DMS79 (cell line): ENCODE results near the gene MOV10L1.

ENCODE experiments used
- DNase-seq: peaks from one replicate; lab custom pipeline; 2025; lab: John Stamatoyannopoulos, UW

MOV10L1 gene

DNA sequence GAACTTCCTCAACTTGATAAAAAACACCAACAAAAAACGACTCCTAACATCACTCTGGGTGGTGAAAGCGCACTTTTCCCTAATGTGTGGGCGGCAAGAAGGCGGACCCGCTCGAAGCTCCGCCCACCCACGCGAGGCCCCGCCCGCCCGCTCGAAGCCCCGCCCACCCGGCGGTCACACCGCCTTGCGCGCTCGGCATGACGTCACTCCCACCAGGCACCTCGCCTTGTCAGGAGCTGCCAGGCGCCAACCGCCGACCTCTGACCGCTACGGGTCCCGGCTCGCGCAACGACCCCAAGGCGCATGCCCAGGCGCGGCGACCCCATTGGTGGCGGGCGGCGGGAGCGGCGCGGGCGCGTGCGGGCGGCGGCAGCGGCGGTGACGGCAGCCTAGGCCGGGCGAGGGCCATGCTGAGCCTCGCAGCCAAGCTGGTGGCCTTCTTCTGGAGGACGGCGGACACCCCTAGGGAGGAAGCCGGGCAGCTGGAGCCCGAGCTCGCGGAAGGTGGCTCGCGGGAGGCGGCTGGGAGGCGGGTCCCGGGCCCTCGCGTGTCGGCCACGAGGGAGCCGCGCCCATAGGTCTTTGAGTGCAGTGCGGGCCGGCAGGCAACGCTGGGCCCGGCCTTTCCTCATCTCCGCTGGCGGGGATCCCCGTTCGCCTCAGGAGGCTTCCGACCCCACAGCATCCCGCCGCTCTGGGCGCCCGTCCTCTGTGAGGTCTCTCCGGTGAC lies at the start of gene MOV10L1:
Gene MOV10L1 (plus strand): TSS at position 325 of the 730 bp plus-strand sequence. CDS start 83 bp downstream, at position 408.
- no peak for DNase-seq

DNA sequence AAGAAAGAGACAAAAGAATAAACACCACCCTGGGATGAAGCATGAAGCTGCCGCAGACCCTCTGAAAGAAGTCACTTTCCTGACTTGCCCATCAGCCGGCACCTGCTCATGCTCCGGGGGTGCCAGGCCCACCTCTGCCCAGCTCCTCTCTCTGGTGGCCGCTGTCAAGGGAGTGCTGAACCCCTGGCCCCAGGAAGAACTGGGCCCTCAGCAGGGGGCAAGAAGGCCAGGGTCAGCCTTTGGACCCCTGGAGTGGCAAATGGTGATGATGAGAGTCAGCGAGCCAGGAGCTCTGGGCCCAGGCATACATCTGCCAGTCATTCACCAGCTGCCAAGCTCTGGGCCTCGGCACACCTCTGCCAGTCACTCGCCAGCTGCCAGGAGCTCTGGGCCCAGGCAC lies 49.1 kb upstream of the MOV10L1 start:
- DNase-seq = no peak

DNA sequence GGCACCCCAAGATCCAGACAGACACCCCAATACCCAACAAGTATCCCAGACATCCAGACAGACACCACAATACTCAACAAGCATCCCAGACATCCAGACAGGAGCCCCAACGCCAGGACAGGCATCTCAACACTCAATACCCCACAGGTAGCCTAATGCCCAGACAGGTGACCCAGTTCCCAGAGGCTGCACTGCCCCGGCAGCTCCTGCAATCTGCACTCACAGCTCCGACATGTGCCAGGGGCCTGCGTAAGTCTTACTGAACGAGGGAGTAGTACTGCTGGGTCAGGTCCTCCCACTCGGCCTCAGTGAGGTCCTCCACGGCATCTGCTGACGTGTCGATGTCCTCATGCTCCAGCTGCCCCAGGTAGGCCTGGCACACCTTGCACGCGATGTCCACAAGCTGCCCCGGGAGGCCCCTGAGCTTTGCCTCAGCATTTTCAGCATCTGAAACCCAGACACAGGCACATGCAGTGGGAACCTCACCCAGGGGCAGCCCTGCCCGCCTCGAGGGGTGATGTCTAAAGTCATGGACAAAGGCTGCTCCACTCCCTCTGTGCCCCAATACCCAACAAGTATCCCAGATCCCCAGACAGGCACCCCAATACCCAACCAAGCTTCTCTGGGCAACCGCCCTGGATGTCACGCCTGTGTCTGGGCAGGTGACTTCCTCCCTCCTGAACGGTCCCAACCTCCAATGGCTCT lies 48.3 kb upstream of the MOV10L1 start:
- no peak for DNase-seq

DNA sequence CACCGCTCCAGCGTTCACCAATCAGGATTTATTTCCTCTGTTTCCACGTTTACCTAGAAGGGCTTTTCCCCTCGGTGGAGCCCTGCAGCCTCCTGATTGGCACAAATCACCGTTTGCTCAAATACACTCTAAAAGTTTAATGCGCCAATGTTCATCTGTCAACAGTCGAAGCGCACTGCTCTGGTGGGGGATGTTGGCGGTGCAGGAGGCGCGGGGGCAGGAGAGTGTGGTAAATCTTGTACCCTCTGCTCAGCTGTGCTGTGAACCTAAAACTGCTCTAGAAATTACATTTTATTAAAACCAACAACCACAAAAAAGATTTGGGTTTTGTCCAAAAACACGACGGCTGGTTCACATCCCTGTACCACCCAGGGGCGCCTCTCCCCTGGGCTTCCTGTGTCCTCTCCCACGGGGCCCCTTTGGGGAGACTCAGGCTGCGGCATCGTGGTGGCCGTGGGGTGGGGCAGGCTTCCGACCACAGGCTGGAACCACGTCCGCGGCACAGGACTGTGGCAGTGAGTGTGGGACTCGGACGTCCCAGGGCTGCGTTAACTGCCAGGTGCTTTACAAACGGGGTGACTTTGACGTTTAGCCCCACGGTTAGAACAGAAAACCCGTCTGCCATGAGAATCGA lies 45.2 kb upstream of the MOV10L1 start:
- no peak for DNase-seq

DNA sequence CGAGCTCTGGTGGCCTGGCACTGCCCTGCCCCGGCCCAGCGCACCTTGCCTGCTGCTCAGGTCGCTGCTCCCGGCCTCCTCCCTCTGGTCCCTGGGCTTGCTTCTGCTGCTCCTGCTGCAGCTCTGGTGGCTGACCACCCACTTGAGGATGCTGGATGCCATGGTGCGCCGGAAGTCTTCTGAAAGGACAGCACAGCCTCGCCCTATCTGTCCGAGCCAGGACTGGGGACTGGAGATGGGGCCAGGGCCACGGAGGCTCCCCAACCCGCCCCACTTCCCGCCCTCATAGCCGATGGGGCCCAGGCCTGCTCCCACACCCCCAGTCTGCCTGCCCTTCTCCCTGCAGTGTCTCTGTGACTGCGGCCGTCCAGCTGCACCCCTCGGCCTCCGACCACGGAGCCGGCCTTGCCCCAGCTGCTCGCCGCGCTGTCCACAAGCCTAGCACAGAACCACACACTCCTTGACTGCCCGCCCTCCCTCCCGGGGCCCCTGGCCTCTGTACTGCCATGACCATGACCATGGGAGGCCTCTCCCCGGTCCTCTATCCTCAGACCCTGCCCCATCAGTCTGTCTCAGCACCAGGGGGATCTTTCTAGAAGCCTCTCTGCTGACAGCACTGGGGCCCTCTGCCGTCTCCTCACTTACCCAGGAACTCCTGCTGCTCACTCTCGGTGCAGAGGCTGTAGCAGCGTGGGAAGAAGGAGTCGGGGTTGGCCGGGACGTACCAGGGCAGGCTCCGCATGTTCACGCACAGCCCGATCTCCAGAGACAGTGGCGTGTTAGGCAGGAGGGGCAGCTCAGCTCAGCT lies 44.4 kb upstream of the MOV10L1 start:
- DNase-seq = no peak

DNA sequence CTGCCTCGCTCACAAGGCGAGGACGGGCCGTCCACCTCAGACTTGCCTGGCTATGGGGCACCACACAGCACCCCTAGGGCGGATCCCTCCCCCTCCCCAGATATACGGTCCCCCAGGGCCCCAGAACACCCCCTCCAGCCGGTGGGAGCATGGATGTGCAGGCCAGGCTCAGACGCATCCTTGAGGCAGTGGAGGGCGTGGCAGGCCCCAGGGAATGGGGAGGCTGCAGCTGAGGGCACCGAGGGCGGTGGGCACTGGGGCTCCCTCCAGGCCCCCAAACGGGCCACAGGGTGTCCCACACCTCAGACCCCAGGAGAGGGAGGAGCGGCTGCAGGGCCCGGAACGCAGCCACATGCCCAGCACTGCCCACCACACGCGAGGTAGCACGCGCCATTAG lies 43.8 kb upstream of the MOV10L1 start:
- DNase-seq = no peak

DNA sequence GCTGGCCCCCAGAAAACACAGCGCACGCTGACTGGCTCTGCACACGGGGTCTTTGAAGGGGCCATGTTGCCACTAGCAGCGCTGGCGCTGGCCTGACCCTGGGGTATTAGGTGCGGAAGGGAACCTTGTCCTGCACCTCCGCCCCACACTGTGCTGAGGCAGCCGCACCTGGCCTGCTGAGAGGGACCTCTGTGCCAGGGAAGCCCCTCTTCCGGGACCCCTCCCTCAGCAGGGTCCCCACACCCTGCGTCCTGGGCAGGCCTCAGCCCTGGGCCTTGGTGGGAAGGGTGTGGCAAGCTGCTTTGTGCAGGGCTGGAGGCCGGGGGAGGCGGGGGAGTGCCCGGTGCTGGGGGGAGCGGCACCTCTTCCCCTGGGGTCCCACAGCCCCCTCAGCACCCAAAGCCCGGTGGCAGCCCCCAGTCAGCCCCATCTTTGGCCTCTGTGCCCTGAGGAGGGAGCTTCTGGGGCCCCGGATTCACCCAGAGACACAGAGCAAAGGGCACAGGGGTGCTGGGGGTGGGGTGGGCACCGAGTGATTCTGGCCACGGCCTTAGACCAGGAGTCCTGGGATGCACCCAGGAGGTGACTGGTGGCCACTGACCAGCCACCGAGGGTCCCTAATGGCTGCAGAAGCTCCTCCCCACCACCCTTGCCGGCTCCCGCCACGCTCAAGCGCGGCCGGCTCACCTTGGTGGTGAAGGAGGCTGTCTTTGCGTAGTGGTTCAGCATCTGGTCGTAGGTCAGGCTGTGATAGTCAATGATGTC lies 43.1 kb upstream of the MOV10L1 start:
- DNase-seq = no peak

DNA sequence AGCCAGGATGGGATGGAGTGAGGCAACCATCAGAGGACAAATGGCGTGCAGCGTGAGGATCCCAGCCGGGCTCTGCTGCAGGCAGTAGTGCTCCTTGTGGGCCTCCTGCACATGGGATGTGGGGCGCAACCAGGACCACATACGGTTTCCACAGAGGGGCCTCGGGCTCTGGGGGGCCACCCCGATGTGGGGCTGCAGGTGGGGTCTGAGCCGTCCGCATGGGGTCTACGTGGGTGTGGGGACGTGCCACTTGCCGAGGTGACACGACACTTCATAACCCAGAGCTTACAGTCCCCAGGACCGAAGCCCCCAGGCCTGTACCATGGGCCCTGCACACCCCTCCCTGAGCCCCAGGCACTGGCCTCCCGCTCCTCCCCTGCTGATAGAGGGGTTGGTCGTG lies 42.5 kb upstream of the MOV10L1 start:
- DNase-seq = no peak

DNA sequence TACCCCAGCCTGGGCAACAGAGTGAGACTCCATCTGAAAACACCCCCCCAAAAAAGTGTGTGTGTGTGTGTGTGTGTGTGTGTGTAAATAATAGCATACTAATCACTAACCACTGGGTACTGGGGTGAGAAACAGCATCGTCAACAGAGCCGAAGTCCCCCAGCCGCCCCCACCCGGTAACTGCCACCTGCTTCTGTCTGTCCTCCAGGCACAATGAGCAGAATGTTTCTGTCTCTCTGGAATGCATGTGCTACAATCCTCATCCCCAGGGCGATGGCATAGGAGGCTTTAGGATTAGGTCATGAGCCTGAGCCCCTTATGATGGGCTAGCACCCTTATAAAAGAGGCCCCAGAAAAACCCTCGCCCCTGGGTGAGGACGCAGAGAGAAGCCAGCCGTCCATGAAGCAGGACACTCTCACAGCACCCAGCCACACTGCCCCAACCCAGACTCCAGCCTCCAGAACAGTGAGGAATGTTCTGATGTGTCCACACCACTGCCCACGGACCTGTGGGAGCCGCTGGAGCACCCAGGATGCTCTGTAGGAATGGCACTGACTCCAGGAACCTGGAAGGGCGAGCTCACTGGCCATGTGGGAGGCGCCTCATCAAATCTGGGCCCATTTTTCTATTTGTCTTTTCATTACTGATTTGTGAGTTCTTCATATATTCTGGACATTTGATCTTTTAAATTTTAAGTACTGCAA lies 41.6 kb upstream of the MOV10L1 start:
- no peak for DNase-seq

DNA sequence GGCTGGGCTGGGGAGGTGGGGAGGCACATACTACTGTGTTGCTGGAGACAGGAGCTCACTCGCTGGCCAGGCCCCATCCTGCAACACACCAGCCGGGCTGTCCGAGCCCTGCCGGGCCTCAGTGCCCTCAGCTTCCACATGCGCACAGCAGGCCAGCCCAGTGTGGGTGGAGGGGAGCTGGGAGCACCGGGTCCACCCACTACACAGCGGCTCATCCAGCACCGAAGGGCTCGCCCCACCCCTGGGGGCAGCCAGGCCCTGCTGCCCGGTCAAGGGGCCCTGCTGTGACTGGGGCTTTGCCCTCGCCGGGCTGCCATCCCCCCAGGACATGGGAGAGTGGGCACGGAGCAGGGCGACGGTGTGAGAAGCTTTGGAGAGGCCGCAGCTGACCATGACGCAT lies 41.0 kb upstream of the MOV10L1 start:
- no peak for DNase-seq

DNA sequence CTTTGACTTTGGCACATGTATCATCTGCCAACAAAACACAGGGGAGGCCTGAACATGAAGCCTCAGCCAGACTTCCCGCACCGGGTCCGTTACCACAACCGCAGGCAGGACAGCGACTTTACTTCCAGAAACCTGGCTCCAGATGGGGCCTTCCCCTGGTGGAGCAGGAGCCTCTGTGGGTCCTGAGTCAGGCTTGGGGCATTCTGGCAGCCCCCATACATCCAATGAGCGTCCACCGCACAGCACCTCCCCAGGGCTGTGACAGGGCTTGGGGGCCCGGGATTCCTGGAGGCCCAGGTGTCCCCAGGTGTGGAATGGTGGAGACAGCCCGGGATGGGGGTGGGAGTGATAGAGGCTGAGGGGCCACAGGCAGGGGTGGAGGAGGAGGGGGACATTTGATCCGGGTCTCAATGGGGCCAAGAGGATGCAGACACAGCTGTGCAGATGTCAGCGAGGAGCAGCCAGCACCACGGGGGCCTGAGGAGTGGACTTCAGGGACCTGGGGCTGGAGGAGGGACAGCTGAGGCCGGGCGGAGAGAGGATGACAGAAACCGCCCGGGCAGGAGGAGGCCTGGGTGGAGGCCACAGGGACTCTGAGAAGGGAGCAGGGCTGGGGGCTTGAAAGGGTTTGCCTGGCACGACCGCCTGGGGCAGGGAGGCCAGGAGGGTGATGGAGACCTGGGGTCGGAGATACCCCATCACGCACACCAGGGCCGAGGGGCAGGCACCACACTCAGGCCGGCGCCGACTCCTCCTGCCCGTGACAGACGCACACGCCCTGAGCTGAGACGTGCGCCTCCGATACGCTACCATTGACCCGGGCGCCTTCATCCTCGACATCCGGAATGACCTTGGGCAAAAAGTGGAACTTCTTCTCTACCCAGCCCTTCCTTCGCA lies 40.3 kb upstream of the MOV10L1 start:
- no peak for DNase-seq

DNA sequence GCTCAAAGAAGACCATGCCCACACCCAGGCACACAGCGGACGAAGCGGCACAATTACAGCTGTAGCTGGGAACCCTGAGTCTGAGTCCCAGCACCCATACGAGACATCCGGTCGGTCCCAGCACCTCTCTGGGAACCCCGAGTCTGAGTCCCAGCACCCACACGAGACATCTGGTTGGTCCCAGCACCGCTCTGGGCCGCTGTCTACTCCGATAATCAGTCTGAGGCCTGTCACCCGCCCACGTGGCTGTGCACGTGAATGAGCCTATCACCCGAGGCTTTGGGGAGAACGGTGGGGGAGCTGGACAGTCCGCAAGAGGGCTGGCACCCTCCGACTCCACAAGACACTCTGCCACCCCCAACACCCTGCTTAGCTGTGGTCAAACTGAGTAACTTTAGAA lies 37.9 kb upstream of the MOV10L1 start:
- no peak for DNase-seq

DNA sequence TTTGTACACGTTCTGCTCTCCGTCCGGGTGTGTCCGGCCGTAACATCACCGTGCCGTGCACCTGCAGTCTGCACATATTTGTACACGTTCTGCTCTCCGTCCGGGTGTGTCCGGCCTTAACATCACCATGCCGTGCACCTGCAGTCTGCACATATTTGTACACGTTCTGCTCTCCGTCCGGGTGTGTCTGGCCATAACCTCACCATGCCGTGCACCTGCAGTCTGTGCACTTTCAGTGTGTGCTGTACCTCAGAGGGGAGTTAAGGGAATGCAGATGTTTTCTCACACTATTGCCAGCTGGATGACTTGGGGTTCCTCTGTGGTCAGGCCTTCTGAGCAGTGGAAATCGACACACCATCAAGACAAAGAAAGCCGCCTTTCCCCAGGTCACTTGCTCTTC lies 35.9 kb upstream of the MOV10L1 start:
- no peak for DNase-seq

DNA sequence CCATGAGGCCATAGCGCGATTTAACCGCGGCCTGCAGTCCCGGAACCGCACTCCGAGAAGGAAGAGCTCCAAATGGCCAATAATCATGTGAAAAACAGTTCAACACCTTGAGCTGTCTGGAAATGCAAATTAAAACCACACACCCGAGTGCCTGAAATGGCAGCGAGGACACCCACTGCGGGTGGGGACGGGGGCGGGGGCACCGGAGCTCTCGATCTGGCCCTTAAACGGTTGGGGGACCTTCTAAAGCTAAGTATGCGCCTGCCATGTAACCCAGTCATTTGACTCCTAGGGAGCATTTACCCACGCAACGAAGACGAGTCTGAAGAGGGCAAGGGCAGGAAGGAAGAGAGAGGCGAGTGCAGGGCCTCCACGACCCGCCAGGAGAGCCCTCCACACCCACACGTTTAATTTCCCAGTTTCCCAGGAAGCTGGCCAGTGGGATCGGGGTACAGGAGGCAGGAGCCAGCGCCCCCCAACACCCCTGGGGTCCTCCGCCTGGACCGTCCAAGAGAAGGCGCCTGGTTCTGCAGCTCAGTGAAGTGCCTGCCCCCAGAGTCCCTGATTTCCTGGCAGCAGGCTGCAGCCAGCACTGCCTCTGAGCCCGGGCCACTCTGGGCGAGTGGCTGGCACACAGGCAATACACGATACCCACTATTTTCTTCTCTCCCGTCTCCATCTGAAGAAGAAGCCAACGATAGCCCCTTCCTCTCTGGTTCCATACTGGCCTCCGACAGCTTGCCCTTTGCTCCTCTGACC lies 33.4 kb upstream of the MOV10L1 start:
- no peak for DNase-seq

DNA sequence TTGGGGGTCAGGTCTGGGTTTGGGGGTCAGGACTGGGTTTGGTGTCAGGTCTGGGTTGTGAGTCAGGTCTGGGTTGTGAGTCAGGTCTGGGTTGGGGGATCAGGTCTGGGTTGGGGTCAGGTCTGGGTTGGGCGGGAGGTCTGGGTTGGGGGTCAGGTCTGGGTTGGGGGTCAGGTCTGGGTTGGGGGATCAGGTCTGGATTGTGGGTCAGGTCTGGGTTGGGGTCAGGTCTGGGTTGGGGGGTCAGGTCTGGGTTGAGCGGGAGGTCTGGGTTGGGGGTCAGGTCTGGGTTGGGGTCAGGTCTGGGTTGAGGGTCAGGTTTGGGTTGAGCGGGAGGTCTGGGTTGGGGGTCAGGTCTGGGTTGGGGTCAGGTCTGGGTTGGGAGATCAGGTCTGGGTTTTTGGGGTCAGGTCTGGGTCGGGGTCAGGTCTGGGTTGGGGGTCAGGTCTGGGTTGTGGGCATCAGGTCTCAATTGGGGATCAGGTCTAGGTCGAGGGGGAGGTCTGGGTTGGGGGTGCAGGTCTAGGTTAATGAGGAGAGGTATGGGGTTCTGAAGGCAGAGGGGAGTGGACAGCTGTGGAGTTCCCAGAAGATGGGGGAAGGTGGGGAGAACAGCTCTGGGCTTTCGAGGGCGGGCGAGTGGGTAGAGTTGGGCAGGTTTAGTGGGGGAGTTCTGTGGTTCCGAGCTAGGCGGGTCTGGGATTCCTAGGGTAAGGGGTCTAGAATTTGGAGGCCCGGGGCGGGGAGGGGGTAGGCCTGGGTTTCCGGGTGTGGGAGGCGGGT lies 32.3 kb upstream of the MOV10L1 start:
- no peak for DNase-seq

DNA sequence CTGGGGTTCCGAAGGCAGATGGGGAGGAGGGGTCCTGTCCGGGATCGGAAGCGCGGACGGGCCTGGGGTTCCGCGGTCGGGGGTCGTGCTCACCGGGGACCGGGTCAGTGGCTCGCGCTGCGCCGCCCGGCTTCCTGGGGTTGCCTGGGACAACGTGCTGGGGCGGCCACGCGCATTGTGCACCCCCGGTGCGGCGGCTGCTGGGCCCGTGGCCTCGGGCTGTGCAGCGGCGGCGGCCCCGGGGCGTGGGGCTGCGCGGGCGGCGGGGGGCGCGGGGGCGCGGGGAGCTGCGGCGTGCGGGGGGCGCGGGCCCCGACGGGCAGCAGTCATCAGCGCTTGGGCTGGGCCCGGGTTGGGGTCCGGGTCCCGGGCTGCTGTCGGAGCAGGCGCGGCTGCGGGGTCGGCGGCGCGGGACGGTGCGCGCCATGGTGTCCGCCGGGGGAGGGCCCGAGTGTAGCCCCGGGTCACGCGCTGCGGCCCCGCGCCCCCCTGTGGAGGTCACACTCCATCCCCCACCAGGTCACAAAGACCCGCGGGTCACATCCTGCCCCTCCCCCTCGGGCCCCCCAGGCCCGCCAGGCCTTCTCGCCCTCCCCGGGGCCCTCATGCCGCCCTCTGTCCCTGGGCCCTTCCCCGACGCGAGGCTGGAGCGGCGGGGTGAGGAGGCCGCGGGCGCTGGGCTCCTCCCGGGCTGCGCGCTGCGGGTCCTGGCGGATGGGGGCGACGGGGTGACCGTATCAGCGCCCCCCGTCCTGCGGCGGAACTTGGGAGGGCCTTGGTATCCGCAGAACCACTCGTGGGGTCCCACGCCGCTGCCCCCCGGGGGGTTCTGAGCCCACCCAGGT lies 31.5 kb upstream of the MOV10L1 start, which contains the start of gene TTLL8:
Gene TTLL8 (minus strand): TSS at position 238 of the 845 bp plus-strand sequence.
- DNase-seq = no peak
